Measurements from ENCODE around the gene SPDYE16.
A peak's percentile ranks its signal among the peaks of the same experiment; 100 is the strongest.
"Not testable (repeated sequence)": the region's sequence is repeated elsewhere in the genome, so short reads cannot be mapped to it uniquely, and the experiment has no call there.

The SPDYE16 gene

DNA sequence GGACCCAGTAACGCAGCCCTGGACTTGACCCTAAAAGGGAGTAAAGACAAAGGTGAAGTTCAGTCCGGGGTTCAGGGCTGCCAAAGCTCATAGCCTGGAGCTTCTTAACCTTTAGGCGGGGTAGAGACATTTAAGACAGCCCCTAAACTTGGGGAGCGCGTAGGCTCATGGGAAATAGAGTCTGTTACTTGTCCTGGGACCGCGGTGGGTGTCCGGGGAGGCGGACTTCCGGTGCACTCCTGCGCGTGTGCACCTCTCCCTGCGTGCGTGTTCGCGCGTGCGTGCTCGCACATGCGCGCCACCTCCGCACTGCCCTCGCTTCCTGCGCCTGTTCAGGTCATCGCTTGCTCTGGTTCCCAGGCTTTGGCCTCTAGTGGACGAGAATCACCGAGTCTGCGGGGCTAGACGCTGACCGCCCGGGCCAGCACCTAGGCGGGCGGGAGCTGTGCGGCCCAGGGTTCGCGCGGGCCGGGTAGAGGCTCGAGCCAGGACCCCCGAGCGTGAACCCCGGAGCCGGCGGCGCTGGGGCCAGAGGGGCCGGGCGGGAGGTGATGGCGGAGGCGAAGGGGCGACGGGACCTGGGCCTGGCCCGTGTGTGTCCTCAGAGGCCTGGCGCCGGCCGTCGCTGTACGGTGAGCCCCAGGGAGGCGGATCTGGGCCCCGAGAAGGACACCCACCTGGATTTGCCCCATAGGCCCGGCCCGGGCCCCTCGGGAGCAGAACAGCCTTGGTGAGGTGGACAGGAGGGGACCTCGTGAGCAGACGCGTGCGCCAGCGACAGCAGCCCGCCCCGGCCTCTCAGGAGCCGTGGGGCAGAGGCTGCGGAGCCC, 6.1 kb upstream of the SPDYE16 start:
- DNase-seq, result peak; percentile 90 to 92 (median 92)

DNA sequence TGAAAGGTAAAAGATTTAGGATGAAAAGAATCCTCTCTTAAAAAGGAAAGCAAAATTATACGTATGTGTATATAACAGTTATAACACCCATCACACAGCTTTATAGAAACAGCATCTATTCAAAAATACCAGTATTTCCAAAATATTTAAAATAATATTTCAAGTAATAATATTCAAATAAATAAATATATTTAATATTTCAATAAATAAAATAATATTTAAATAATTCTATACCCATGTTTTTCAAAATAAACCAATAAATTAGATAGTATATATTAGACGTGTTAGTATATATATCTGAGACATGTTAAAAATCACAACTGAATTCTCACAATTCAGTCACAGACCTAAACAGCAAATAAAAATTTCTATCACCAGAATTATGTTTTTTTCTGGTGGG, 11.5 kb downstream of the SPDYE16 start:
- not testable (repeated sequence) for DNase-seq

DNA sequence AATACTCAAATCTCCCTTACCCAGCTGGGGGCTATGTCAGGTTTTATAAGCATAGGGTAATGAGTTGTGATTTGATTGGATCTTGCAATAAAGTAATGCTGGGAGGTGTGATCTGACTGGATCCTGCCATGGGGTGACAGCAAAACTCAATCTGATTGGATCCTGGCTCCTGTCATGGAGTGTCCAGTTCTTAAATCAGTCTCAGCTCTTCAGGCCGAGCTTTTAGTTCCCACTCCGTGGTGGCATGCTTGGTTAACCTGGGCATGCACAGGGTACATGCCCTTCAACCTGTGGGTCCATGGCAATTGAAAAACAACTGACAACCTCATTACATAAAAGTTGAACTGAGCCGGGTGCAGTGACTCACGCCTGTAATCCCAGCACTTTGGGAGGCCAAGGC, 16.9 kb downstream of the SPDYE16 start:
- not testable (repeated sequence) for DNase-seq

DNA sequence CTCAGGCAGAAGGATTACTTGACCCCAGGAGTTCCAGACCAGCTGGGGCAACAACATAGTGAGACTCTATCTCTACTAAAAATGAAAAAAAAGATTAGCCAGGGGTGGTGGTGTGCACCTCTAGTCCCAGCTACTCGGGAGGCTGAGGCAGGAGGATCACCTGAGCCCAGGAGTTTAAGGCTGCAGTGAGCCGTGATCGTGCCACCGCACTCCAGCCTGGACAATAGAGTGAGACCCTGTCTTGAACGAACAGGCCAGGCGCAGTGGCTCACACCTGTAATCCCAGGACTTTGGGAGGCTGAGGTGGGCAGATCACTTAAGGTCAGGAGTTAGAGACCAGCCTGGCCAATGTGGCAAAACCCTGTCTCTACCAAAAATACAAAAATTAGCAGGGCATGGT, 26.2 kb downstream of the SPDYE16 start:
- not testable (repeated sequence) for DNase-seq

DNA sequence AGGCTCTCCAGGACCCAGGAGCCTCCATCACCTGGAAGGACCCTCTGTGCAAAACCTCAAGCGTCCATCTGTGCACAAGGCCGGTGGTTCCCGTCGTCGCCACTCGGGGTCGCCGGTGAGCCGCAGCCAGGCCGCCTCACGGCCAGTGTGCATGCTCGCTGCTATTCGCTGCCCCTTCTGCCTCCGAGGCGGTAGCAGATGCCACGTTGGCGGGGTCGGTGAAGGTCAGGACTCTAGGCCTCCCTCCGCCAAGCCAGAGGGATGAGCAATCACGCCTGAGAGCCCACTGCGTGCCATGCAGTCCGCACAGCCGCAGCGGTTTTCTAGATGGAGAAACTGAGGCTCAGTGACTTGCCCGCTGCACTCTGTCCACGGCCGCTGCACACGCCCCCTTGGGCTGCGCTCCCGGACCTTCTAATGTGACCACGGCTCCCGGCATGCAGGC, 27.1 kb downstream of the SPDYE16 start:
- DNase-seq, result peak in 2 of 4 experiments; percentile 54 to 74

DNA sequence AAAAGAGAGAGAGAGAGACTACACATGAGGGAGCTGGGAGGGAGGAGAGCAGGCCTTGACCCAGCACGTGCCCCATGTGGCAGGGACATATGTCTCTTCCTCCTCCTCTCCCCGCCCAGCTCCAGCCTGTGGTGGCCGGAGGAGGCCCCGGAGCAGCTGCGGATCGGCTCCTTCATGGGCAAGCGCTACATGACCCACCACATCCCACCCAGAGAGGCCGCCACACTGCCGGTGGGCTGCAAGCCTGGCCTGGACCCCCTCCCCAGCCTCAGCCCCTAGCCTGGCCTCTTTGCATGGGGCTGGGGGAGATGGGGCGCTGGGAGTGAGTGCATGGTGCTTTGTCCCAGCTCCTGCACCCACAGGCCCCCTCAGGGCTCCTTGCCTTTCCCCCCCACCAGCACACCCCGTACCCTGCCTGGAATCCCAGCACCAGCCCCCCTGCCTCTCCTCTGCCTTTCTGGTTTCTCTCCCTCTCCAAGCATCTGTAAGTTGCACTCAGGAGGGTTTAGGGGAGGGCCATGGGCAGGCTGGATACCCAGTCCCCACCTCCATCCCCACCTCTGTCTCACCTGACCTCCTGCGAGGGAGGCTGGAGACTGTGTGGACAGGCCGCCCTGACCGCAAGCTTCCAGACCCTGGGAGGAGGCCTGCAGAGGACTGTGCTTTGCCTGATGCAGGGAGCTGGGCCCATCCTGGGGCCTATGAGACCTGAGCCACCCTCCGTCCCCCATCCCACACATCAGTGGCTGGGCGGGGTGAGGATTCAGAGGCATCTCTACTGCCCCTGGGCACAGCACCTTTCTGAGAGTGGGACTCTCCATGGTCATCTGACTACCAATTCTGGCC, 27.9 kb downstream of the SPDYE16 start:
- no peak for DNase-seq

DNA sequence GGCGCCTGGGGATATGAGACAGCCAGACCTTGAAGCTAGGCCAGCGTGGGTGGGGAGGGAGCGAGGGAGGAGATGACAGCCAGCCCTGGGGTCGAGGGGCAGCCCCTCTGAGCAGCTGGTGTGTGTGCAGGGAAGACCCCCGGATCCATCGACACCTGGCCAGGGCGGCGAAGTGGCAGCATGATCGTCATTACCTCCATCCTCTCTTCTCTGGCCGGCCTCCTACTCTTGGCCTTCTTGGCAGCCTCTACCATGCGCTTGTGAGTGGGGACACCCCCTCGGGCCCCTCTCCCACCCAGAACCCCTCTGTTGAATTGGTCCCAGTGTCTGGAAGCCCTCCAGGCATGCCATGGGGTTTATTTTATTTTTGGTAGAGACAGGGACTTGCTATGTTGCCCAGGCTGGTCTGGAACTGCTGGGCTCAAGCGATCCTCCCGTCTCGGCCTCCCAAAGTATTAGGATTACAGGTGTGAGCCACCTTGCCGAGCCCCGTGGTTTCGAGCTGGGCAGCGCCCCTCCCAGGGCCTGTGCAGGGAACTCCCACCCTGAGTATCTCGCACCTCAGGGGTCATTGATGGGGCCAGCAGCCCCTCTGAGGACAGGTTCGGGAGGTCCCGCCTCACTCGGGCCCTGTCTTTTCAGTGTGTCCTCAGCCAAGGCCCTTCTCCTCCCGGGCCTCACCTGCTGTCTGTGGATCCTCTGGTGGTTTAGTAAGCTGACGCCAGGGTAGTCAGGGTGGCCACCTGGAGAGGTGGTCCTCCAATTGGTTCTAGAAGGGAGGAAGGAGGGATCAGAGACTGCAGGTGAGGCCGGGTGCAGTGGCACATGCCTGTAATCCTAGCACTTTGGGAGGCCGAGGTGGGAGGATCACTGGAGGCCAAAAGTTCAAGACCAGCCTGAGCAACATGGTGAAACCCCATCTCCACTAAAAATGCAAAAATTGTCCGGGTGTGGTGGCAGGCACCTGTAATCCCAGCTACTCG, 29.0 kb downstream of the SPDYE16 start:
- DNase-seq, result no peak

DNA sequence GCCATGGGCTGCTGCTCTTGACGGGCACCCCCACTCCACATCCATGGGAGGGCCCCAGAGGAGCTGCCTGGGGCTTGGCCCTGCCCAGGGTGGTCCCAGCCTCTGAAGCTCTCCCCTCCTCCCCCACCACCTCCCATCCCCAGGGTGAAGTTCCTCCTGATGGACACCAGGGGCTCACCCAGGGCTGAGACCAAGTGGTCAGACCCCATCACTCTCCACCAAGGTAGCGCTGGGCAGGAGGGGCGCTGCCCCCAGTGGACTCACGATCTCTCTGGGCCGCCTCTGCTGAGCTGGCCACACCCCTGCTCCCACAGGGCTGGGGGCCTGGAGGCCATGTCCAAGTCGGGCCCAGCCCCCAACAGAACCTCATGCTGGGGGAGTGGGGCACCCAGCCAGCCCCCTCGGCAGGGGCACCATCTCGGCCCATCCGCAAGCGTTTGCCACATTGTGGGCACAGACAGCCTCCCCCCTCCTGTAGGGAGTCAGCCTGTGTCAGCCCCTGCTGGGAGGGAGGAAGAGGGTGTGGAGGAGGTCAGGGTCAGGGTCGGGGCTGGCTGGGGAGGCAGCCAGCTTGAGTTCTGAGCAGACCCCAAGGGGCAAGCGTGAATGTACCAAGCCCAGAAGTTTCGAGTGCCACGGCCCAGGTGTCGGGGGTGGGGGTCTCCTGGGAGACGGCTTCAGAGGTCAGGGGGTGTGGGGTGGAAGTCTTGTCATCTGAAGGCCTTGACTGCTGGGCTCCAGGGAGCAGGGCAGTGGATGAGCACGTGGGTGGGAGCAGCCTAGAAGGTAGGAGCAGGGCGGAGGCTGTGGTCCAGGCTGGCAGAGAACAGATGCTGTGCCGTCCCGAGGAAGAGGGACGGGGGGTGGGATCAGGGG, 29.9 kb downstream of the SPDYE16 start:
- DNase-seq, result peak in 2 of 4 experiments; percentile 1 to 20

DNA sequence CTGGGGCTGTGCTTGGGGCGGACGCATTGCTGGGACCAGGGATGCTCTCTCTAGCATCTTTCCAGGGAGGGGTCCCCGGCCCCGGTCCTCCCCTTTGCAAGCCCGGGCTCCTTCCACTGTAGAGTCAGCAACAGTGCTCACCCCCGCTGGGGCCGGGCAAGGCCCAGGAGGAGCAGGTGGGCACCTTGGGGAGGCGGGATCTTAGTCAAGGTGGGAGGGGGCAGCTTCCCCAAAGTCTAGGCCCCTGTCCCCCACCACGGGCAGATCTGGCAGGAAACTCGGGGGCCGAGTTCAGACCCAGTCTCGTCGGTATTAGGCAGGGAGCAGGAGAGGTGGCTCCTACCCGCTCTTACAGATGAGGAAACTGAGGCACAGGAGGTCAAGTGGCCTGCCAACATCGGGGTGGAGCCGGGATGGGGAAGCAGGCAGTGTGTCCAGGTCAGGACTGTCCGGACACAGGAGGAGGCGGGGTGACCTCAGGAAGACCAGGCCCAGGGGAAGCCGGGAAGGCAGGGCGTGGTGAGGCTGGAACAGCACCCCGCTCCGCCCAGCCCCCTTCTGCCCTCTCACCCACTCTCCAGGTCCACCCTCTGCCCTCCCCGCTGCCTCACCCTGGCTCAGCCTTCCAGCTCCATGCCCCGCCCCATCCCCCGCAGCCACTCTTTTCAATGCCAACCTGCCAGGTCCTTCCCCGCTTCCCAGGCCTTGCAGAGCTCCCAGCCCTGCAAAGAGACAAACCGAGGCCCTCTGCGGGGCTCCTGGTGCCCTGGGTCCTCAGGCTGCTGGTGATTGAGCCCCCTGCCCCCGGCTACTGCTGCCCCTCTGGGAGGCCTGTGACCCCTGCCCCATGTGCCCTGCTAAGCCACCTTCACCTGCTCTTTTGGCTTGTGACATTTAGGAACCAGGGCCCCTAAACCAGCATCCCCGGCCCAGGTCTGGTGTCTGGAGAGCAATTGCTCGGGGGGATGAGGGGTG, 30.9 kb downstream of the SPDYE16 start:
- not testable (repeated sequence) for DNase-seq

DNA sequence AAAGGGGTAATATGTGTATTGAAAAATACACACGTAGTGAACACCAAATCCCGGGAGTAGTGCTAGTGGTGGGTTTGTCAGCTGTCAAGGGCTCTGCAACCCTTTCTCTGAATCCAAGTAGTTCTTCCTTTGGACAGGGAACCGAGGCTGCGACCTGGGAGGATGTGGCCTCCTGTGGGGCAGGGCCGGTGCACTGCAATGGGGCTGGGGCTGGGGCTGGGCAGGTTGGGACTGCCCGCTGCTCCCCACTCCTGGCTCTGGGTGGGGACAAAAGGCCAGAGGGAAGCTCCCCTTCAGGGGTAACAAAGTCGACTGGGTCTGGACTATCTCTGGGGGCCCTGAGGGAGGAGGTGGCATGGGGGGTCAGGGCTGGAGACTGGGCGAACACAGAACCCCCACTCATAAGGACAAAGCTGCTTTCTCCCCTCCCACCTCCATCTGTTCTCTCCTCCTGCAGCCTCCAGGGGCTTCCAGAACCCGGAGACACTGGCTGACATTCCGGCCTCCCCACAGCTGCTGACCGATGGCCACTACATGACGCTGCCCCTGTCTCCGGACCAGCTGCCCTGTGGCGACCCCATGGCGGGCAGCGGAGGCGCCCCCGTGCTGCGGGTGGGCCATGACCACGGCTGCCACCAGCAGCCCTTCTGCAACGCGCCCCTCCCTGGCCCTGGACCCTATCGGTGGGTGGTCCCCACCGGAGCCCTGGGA, 31.7 kb downstream of the SPDYE16 start:
- not testable (repeated sequence) for DNase-seq

DNA sequence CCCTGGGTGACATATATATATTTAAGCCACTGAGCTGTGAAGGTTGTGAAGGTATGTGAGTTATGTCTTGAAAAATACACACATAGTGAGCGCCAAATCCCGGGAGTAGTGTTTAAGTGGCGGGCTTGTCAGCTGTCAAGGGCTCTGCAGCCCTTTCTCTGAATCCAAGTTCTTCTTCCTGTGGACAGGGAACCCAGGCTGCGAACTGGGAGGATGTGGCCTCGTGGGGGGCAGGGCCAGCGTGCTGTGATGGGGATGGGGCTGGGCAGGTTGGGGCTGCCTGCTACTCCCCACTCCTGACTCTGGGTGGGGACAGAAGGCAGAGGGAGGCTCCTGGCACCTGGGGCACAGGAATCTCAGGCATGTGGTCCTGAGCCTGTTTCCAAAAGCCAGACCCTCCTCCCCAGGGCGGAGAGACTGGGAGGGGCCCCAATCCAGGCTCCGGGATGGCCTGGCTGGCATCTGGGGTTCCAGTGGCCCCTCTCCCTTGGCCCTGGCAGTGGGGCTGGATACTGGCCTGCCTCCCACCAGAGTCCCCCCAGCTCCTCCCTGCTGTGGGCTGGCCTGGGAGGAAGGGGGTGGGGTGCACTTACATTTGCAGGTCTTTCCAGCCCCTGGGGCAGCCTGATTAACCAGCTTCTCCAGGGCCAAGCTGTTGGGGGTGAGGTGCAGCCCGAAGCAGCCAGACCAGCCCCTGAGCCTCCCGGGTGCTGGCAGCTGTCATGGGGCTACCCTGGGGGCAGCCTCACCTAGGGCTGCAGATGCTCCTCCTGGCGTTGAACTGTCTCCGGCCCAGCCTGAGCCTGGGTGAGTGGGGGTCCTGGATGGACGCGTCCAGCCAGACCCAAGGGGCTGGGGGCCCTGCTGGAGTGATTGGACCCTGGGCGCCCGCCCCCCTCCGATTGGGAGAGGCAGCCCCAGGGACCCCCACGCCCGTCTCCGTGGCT, 32.9 kb downstream of the SPDYE16 start, which contains the start of gene UPK3B:
Gene UPK3B, plus strand, starts transcription at position 622 of the 947 bp plus-strand sequence. Its CDS starts 101 bp downstream, at position 723.
- DNase-seq, result peak in 2 of 4 experiments; percentile 1 to 10

DNA sequence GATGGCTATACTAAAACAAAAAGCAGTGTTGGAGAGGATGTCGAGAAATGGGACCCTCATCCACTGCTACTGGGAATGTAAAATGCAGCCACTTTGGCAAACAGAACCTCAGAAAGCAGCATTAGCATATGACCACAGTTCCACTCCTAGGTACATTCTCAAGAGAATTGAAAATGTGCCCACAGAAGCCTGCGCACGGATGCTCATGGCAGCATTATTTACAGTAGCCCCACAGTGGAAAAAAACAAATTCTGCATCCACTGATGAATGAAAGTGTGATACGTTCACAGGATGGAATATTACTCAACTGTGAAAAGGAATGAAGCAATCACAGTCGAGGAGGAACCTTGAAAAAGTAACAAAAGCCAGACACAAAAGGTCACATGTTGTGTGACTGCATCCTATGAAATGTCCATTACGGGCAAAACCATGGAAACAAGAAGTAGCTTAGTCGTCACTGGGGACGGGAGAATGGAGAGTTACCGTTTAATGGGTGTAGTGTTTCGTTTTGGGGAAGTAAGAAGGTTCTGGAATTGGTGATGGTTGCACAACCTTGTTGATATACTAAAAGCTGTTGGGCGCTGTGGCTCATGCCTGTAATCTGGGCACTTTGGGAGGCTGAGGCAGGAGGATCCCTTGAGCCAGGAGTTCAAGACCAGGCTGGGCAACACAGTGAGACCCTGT, 35.2 kb downstream of the SPDYE16 start:
- DNase-seq, result peak; percentile 85 to 98 (median 92)

DNA sequence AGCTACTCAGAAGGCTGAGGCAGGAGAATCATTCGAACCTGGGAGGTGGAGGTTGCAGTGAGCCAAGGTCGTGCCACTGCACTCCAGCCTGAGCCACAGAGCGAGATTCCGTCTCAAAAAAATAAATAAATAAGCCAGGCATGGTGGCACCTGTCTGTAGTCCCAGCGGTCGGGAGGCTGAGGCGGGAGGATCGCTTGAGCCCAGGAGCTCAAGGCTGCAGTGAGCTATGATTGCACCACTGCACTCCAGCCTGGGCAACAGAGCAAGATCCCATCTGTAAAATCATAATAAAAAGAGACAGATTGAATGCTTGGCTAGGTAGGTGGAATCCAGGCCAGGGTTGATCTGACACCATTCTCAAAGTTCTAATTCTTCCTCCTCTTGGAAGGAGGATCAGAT, 36.5 kb downstream of the SPDYE16 start:
- DNase-seq, result not testable (repeated sequence)

DNA sequence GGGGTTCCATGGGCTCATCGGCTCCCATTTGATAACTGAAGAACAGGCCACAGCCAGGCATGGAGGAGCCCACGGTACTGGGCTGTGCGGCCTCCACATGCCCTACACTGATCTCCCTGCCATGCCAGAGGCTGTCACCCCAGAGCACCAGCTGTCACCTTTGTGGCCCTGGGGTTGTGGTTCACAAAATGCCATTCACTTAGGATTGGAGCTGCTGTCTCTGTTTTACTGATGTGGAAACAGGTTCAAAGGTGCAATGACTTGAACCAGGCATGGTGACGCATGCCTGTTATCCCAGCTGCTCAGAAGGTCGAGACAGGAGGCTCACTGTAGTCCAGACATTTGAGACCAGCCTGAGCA, 37.0 kb downstream of the SPDYE16 start:
- peak in 1 of 4 experiments; percentile 0 for DNase-seq

DNA sequence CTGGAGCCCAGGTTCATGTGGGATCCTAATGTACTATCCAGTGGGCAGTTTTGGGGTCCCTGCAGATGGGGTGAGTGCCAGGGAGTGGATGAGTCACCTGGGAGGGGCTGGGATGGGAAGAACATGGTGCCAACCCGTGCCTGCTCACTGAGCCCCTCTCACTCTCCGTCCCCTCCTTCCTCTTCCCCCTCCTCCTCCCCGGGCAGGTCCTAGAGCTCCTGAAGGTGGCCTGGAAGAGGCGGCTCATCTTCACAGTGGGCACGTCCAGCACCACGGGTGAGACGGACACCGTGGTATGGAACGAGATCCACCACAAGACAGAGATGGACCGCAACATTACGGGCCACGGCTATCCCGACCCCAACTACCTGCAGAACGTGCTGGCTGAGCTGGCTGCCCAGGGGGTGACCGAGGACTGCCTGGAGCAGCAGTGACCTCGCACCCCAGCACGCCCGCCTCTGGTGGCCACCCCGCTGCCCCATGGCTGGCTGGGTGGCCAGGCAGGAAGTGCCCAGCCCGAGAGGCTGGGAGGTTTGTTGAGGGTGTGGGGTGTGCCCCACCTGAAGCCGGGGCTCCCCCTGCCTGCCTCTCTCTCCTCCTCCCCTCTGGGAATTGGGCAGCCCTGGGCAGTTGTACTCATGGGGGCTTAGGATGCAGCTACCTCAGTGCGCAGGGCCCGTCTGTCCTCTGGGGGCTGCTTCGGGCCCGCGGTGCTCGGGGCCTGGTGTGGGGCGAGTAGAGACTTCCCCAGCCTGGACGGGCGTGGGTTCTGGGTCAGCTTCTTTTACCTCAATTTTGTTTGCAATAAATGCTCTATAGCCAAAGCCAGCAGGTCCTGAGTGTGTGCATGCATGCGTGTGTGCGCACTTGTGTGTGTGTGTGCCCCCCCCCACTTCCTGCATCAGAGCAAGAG, 37.7 kb downstream of the SPDYE16 start:
- peak in 1 of 4 experiments; percentile 0 for DNase-seq
